ENCODE results near the gene WDR17.

- TF ChIP-seq, protein P1, sequence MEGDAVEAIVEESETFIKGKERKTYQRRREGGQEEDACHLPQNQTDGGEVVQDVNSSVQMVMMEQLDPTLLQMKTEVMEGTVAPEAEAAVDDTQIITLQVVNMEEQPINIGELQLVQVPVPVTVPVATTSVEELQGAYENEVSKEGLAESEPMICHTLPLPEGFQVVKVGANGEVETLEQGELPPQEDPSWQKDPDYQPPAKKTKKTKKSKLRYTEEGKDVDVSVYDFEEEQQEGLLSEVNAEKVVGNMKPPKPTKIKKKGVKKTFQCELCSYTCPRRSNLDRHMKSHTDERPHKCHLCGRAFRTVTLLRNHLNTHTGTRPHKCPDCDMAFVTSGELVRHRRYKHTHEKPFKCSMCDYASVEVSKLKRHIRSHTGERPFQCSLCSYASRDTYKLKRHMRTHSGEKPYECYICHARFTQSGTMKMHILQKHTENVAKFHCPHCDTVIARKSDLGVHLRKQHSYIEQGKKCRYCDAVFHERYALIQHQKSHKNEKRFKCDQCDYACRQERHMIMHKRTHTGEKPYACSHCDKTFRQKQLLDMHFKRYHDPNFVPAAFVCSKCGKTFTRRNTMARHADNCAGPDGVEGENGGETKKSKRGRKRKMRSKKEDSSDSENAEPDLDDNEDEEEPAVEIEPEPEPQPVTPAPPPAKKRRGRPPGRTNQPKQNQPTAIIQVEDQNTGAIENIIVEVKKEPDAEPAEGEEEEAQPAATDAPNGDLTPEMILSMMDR (IDR thresholded peaks at IDR 0.05; ENCODE audit: low read depth, low read length, poor library complexity, severe bottlenecking): no peak
- TF ChIP-seq EZH2phosphoT487 (IDR thresholded peaks at IDR 0.05; ENCODE audit: borderline replicate concordance, low read length): no peak
Measured at GRCh38 chr4:176090115-176090514, 24.5 kb downstream of the WDR17 start.

Measured in DOHH2 (cell line).